Skeletal muscle satellite cell (primary cell): Measurements from ENCODE around the gene KRTAP1-1. TPM values are rescaled to one million over a fixed set of nuclear protein-coding genes. Genes with fewer than 3 reads are reported as not detected.

Experiments
- small RNA-seq: library from RNA; depleted of rRNA; stranded (forward); fragments of <200 nt; gene quantifications from one replicate; pipeline ENCODE3, GENCODE V24; 2012

KRTAP1-1 gene

Small RNAs within 50 kb of the gene (small RNA-seq; reads per million reads assigned to genes)
- not detected for gene KRTAP3-4P
